Stimulated activated CD4-positive, alpha-beta T cell treated with anti-CD3 and anti-CD28 coated beads, Interleukin-1b, Interleukin-23, amount 100 ng/mL, for 48 hours (primary cell): Measurements from ENCODE around the gene TPR.

Experiments
- DNase-seq: peaks from one replicate; pipeline ENCODE4 v3.0.0-alpha.2; 2020

The TPR gene

DNA sequence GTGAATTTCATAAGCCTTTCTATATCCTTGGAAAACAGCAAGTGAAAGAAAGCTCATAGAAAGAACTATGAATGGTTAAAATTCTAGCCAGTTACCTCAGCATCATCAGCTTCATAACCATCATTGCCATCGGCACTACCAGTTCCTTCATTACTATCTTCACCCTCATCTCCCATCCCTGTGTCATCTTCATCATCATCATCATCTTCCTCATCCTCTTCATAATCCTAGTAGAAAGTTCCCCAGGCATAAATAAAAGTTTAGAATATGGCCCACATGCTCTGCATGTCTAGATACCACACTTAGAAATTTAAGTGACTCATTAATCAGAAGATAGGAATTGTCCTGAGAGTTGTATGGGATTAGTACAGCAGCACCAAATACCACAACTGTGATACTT is 49.0 kb downstream of the TPR start:
- DNase-seq: no peak

DNA sequence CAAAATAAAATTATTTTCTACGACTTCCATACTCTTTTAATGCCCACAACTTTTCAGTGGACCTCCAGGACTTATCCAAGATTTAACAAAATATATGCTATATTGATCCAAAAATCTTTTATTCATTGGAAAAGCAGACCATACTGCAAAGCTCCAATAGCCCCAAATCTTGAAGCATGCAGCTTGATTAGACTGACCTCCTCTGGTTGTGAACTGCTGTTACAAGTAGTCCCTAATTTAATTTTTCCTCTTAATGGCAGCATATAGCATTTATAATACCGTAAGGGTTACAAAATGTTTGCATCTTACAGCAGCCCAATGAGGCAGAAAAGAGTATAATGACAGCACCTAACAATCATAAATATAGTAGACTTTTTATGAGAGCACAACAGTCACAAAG is 49.8 kb downstream of the TPR start:
- DNase-seq: no peak

DNA sequence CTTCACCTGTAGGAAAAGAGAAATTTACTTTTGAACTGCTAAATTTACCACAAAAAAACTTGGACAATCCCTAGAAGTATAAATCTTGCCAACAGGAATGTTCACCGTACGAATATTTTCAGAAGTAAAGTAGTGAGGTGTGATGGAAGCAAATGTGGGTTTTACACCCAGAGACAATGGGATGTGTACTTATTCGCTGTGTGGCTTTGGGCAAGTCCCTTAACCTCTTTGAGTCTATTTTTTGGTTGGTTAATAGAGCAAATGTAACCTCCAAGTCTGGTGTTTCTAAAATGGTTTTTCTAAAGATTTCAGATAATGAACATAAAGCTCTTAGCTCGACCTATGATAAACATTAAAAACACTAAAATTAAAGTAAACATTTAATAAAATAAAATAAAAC is 51.2 kb downstream of the TPR start:
- no peak for DNase-seq

DNA sequence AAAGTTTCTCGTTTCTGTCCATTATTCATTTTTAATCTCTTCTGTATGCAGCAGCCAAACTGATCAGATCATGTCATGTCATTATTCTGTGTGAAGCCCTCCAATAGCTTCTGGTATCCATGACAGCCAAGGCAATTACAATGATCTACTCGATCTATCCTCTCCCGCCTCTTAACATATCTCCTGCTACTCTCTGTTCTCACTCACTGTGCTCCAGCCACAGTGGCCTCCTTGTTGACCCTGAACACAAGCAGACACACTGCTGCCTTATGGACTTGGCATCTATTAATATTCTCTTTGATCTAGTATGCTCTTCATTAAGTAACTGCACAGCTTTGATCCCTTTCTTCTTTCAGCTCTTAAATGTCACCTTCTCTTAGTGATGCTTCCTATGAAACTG is 59.5 kb downstream of the TPR start:
- no peak for DNase-seq

DNA sequence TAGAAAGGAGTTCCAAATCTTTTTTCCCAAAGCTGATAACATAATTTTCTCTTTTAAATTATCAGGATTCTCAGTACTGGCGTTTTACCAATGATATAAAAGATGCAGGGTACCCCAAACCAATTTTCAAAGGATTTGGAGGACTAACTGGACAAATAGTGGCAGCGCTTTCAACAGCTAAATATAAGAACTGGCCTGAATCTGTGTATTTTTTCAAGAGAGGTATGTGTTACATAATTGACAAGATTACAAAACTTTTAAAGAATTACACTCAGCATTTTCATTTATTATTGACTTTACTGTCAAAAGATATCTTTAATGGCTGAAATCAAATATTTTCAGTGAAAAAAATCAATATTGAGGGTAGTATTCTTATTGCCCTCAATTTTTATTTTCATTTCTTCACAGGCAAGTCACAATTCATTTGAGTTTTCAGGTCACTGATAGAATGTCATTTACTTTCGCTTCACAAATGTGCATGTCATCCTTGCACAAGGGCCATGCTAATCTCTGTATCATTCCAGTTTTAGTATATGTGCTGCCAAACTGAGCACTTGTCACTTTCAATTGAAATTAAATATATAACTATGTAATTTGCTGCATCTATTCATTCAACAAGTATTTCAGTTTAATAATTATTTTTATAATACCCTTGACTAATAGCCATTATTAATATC is 63.5 kb downstream of the TPR start:
- DNase-seq: no peak

DNA sequence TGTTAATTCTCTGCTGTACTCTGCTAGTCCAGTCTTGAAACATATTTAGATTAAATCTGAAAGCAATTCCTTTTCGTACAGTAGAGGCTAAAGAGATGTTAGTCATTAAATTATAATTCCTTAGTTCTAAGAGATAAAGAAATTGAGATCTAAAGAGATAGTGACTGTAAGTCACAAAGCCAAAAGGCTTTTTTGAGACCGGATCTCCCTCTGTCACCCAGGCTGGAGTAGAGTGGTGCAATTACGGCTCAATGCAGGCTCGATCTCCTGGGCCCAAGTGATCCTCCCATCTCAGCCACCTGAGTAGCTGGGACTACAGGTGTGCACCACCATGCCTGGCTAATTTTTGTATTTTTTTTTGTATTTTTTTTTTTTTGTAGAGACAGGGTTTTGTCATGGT is 64.7 kb downstream of the TPR start:
- DNase-seq: no peak

DNA sequence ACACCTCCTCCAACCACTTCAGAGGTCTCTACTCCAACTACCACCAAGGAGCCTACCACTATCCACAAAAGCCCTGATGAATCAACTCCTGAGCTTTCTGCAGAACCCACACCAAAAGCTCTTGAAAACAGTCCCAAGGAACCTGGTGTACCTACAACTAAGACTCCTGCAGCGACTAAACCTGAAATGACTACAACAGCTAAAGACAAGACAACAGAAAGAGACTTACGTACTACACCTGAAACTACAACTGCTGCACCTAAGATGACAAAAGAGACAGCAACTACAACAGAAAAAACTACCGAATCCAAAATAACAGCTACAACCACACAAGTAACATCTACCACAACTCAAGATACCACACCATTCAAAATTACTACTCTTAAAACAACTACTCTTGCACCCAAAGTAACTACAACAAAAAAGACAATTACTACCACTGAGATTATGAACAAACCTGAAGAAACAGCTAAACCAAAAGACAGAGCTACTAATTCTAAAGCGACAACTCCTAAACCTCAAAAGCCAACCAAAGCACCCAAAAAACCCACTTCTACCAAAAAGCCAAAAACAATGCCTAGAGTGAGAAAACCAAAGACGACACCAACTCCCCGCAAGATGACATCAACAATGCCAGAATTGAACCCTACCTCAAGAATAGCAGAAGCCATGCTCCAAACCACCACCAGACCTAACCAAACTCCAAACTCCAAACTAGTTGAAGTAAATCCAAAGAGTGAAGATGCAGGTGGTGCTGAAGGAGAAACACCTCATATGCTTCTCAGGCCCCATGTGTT is 66.6 kb downstream of the TPR start:
- DNase-seq: no peak

DNA sequence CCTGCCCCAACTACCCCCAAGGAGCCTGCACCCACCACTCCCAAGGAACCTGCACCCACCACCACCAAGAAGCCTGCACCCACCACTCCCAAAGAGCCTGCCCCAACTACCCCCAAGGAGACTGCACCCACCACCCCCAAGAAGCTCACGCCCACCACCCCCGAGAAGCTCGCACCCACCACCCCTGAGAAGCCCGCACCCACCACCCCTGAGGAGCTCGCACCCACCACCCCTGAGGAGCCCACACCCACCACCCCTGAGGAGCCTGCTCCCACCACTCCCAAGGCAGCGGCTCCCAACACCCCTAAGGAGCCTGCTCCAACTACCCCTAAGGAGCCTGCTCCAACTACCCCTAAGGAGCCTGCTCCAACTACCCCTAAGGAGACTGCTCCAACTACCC is 67.6 kb downstream of the TPR start:
- DNase-seq: no peak

DNA sequence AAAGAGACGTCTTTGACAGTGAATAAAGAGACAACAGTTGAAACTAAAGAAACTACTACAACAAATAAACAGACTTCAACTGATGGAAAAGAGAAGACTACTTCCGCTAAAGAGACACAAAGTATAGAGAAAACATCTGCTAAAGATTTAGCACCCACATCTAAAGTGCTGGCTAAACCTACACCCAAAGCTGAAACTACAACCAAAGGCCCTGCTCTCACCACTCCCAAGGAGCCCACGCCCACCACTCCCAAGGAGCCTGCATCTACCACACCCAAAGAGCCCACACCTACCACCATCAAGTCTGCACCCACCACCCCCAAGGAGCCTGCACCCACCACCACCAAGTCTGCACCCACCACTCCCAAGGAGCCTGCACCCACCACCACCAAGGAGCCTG is 68.5 kb downstream of the TPR start:
- no peak for DNase-seq

DNA sequence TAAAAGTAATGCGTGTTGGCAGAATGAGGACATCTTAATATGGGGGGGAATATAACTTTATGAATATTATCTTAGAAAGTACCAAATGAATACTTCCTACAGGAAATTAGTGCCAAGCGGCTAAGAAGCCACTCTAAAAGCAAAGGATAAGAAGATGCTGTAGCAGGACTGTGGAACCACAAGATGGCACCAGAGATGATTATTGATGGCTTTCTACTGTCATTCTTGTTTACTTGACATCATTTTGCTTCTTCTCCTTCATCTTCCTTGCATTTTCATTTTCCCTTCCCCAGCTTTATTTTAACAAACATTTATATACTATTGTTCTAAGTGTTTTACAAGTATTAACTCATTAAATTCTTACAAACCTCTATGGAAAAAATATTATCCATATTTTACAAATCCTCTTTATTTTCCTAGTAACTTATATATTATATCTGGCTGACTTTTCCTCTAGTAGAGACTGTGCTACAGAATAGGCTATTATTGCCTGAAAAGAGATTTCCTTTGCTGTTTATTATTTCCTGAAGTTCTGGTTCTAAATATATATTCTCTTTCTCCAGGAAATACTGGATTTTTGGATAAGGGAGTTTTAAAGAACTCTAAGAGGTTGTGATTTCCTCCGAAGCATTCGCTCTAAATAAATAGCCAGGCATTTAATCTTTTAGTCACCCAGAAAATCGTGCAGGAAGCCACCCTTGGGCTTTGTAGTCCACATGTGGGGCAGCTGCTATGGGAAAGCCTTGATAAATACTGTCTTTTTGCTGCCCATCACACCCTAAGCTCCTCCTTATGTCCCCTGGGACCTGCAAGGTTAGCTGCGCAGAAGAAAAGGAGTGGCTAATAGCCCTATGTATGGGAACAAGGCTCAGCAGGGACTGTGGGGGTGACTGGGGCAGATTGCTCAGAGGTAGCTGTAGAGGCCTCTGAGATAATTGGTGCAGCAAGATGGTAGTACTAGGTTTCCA is 69.8 kb downstream of the TPR start:
- DNase-seq: no peak

DNA sequence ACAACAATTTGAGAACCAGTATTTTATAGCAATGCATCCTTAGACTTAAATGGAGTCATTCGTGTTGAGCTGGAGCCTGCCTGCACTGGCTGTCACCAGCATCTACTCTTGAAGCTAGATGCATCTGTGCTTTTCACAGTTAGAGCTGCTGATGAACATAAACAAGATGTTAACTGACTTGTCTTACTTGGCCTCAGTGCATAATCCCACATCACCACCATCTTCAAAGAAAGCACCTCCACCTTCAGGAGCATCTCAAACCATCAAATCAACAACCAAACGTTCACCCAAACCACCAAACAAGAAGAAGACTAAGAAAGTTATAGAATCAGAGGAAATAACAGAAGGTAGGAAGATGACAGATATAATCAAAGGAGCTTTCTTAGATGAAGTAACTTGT is 71.1 kb downstream of the TPR start:
- no peak for DNase-seq

DNA sequence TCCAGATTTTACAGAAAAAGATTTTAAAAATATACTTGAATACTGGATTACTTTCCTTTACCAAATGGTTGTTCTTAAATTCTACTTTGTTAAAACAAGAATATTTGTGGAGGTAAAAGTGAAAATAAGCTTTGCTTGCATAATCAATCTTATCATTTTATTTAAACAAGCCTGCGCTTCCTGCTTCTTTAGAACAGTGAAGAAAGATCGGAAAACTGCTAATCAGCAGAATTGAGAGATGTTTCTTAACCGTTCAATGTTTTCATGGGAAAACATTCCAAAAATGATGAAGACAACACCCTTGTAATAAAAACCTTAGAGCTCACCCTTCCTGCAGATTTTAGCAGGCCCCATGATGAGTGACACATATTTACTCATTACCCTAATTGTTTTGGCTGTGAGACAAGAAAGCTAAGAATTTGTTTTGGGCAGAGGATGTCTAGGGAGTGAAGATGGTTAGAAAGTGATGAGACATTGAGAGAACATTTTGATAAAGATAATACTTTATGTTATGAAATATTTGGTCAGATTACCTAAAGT is 72.6 kb downstream of the TPR start:
- no peak for DNase-seq

DNA sequence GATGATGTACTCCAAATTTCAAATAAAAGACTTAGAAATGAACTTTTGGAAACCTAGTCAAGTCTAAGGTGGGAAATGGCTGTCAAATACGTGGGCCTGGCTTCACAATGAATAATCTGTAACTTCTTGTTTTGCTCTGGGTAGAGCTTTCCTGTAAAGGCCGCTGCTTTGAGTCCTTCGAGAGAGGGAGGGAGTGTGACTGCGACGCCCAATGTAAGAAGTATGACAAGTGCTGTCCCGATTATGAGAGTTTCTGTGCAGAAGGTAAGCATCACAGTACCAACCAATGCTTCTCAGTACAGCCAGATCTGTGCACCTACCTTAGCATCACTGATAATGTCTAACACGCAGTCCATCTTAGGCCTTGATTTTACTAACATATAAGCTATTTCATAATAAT is 73.6 kb downstream of the TPR start:
- peak; percentile 56 for DNase-seq

DNA sequence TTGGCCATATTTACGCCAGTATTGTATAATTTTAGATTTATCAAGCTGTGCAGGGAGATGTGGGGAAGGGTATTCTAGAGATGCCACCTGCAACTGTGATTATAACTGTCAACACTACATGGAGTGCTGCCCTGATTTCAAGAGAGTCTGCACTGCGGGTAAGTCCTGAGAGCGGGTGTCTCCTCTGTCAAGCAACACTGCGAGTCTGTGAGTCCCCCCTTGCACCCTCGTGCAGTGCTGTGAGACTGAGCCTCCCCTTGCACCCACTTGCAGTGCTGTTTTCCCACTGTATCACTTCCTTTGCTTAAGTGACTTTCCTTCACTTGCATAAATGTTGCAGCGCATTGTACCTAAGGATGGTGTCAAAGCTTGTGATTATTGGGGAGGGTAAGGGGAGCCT is 75.0 kb downstream of the TPR start:
- DNase-seq: no peak

DNA sequence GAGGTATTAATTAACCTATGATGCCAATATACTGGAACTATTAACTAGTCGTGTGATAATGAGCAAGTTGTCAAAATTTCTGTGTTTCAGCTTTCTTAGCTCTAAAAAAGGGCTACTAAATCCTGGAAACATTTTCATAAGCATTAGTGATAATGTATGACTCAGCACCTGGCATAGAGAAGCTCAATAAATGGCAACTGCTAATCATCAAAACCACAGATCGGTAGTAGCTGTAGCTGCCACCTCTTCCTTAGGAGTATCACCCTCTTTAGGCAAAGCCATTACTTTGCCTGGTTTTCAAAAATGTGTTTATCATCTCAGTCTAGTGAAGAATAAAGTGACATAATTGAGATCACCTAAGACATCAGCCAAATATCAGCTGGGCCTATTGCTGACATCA is 75.5 kb downstream of the TPR start:
- no peak for DNase-seq

DNA sequence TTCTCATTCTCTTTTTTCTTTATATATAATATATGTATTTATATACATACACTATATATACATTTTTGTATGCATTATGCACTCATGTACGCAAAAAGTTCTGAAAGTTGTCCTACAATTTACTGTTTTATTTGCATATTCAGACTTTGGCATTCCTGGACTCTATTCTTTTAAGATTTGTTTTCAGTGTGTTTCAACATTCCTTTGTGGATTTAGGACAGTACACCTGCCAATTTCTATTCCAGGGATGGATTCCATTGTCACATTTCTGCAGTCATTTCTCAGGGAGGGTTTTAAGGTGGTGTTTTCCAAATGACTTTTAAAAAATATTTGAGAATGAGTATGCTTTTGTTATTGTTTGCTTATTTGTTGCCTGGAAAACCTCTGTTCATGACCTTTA is 76.2 kb downstream of the TPR start:
- DNase-seq: no peak

DNA sequence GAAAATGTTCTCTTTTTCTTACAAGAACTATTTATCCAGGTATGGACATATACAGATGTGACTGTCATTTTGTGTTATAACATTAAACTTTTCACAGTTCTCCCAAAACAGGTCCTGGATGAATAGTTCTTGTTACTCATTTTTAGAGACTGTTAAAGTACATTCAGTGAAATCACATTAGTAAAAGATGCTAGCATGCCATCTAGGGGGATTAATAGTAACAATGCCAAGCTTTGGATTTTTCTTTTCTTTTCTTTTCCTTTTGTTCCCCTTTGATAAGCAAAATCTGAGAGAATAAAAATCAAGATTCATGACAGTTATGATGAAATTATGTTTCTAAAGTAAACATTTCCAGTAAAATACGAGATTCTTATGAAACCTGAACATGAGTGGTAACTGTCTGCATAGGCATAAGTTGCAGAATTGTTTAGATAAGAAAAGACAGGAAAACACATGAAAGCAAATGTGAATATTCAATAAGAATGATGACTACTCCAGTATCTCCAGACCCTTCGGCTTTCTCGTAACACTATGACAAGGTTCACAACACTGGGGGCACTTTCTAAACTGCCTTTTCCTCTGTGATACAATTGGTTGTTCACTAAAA is 77.5 kb downstream of the TPR start:
- no peak for DNase-seq

DNA sequence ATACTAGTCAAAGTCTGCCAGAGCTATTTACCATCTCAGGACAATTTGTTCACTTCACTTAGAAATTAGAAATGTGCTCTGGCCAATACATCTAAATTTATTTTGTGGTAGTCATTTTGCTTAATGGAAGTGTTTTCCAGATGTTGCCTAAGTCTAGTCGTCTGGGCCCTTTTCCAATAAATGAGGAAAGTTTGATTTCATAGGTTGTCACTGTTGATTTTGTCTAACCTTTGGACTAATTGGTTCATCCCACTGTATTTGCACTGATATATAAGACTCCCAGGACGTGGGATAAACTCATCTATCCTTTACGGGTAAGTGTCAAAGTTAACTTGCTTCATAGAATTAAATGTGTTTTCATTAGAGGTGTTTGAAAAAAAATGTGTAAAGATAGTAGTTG is 79.1 kb downstream of the TPR start, which contains the start of gene PRG4:
Gene PRG4, plus strand, starts transcription at position 300 of the 400 bp plus-strand sequence.
- no peak for DNase-seq

DNA sequence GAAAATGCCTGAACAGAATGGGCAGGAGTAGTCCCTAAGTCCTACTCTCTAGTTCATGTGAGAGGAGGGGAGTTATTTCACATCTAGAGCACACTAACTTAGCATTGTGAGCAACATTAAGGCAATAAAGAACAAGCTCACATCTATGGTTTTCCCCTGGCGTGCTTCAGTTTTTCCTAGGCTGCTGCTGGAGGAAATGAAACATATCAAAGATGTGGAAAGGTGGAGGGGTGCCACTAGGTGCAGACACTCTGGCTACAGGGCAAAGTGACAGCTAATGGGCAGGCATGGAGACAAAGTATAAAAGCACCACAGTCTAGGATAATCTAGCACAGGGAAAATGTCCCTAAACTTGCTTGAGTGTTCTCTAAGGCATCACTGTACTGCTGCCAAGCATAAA is 82.2 kb downstream of the TPR start:
- DNase-seq: peak; percentile 13

DNA sequence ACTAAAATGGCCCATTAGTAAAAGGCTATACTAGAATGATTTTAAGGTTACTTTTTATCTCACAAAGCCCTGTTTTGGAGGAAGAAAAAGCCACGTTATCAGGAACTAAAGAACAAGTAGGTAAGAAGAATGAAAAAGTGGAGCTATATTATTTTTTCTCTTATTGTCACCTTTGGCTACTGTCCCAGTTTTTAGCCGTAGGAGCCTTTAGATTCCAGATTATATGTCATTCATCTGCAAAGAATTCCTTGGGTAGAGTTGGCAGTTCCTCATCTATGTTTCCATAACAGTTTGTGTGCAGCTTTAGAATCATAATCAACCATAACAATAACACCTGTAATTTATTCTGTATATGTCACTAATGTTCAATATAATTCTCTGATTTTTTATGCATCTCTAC is 83.8 kb downstream of the TPR start:
- no peak for DNase-seq

DNA sequence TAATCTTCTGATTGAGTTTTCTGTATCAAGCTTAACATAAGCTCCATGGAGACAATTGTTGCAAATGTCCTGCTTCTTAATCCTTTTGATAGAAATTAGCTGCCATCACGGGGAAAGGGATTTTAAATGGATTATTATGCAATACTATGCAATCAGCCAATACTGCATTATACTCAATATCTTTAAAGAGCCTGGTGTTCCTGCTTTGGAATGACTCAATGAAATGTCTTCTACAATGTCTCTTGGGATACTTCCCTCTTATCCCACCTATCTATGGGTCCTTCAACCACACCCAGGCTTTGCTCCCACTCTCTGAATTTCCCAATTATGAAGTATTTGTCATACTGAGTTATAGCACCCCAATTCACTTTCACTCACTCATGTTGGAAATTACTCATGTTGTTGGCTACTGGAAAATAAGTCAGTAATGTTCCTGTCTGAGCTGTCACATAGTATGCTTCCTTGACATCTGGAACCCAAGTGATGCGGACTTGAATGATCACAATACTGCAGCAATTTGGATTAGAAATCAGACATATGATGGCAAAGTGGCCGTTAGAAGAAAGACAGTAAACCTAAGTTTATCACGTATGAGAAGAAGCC is 85.0 kb downstream of the TPR start:
- DNase-seq: no peak

DNA sequence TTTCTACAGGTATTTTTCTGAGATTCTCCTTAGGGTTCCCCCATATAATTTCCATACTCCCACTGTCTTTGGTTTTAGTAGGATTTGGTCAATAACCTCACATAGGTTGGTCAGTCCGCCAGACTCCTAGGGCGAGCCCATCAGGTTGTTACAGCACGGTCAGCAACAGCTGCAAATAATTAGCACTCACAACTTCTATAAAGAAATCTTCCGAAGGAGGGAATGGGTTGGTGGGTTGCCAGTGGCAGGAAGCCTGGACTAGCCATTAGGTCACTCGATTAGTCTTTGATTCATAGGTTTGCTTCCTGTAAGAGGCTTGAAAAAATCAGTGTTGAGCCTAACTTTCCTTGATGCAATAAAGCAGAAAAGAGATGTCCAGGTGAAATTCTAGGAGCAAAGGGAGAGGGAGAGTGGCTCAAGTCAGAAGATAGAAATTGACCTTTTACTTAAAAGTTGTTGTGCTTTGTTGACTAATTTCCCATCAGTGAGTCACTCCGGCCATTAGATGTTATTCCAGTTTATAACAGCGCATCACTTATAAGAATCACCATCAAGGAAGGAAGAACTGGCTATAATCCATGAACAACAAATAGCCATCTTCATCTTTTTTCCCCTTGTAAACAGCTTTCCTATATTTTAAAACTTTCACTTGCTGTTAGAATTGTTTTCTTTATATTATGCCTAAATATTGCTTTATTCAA is 88.3 kb downstream of the TPR start:
- DNase-seq: no peak
